ENCODE data around the gene DRGX.

DRGX gene

GRCh38 chr10:49335364-49335972, 60.4 kb downstream of the DRGX start:
- no peak for DNase-seq (ENCODE audit: low read depth)
- no peak overlapping the region for H3K4me3 ChIP-seq (replicated peaks; ENCODE audit: low read depth, low read length)
- TF ChIP-seq CTCF (IDR thresholded peaks at IDR 0.05; ENCODE audit: low read length, missing control alignments) = no peak

DNA sequence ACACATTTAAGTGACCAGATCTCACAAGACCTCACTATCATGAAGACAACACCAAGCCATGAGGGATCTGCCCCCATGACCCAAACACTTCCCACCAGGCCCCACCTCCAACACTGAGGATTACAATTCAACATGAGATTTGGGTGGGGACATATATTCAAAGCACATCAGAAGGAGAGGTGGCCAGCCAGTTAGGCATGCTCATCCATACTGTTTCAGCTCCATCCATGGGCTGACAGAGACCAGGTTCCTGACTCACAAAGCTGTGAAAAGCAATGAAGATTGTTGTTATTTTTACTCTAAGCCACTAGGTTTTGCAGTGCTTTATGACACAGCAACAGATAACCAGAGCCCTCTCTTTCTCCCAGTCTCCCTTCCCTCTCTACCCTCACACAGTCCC, 60.9 kb downstream of the DRGX start:
- H3K4me3 ChIP-seq (replicated peaks; ENCODE audit: low read depth, low read length) = no peak overlapping the region
- no peak for DNase-seq (ENCODE audit: low read depth)
- TF ChIP-seq CTCF (IDR thresholded peaks at IDR 0.05; ENCODE audit: low read length, missing control alignments) = no peak

DNA sequence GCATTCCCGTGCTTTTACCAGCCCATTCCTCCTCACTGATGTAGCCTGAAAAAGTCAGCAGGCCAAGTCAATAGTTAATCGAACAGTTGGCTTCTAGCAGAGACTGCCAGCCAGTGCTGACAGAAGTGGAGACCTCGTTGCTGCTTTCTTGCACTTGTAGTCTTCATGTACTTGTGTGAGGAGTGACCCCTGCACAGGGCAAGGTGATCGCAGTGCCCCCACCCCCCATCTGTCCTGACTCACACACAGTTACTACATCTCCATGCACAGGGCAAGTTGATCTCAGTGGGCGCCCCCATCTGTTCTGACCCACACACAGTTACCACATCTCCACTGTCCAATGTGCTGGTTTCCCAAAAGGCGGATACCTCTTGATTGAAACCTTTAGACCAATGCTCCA, 62.7 kb downstream of the DRGX start:
- DNase-seq (ENCODE audit: low read depth) = no peak
- no peak overlapping the region for H3K4me3 ChIP-seq (replicated peaks; ENCODE audit: low read depth, low read length)
- no peak for TF ChIP-seq CTCF (IDR thresholded peaks at IDR 0.05; ENCODE audit: low read length, missing control alignments)

DNA sequence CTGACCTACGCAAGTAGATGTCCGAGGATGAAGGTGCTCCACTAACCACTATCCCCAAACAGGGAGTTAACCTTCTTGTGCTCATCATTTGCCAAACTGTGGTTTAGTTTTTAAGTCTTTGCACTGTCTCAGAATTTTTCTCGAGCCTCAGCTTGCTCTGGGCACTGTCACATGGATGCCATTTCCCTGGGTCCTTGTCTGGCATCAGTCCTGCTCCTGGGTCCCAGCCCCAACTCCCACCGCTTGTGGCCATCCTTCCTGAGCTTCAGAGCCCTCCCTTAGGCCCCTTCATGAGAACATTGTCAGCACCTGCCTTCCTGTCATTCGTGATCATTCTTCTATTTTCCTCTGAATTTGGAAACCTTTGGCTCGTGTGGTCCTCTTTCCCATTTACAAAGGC, 63.1 kb downstream of the DRGX start:
- no peak for DNase-seq (ENCODE audit: low read depth)
- no peak overlapping the region for H3K4me3 ChIP-seq (replicated peaks; ENCODE audit: low read depth, low read length)
- TF ChIP-seq CTCF (IDR thresholded peaks at IDR 0.05; ENCODE audit: low read length, missing control alignments) = no peak

DNA sequence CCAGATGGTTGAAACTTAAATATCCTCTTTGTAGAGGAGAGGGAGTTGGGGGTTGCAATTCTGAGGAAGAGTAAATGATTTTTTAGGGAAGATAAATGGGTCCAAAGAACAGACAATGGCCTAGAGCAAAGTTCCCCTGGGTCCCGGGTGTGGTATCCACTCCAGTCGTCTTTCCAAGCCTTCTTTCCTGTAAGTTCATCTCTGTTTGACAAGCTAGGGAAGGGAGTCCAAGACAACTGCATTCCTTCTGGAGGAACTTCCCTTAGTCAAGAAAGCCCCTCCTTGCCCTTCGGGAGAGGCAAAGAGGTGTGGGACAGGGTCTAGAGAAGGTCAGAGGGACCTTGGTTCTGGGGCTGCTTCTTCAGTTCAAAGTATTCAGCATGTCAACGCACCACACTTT, 63.6 kb downstream of the DRGX start:
- no peak overlapping the region for H3K4me3 ChIP-seq (replicated peaks; ENCODE audit: low read depth, low read length)
- DNase-seq (ENCODE audit: low read depth) = no peak
- TF ChIP-seq CTCF (IDR thresholded peaks at IDR 0.05; ENCODE audit: low read length, missing control alignments) = no peak

DNA sequence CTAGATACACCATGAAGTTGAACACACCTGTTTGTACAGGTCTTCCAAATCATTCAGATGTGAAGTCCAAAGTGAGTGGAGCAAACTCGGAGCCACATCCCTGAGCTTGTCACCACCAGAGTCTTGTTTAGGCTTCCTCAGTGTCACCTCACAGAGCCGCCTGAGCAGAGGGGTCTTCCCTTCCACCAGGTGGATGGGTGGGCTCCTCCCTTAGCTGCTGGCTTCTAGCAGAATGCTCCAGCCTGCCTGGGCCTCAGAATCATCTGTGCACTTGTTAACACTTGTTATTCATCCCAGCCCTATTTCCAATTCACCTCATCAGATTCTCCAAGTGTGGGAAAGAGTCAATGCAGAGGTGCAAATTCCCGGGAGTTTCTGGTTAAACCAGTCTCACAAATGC, 64.5 kb downstream of the DRGX start:
- DNase-seq (ENCODE audit: low read depth) = no peak
- H3K4me3 ChIP-seq (replicated peaks; ENCODE audit: low read depth, low read length) = no peak overlapping the region
- no peak for TF ChIP-seq CTCF (IDR thresholded peaks at IDR 0.05; ENCODE audit: low read length, missing control alignments)

DNA sequence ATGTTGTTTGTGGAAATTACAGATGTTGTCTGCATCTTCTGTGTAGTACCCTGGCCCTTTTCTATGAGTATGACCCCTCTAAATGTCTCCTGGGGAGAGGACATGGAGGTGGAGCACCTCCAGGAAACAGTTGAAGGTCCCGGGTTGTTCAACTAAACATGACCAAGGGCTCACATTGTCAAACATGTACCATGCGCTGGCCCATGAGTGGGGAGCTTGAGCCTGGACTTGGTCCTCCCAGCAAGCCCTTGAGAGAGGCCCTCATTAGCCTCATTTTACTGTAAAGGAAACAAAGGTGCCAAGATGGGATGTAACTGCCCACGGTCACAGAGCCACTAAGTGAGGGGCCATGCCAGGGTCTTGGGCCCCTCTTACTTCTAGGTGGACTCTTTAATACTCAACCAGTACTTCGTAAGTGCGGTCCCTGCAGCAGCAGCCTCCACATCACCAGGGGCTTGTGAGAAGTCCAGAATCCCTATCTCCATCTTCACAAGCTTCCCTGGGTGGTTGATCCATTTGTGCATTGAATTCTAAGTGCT, 65.7 kb downstream of the DRGX start:
- no peak for TF ChIP-seq CTCF (IDR thresholded peaks at IDR 0.05; ENCODE audit: low read length, missing control alignments)
- DNase-seq (ENCODE audit: low read depth) = no peak
- H3K4me3 ChIP-seq (replicated peaks; ENCODE audit: low read depth, low read length) = no peak overlapping the region
